Measurements from ENCODE around the gene CYTH1. TPM values are rescaled to one million over a fixed set of nuclear protein-coding genes. Genes with fewer than 3 reads are reported as not detected.

The CYTH1 gene
- total and polyA plus RNA-seq, 2 donors (not counting 1 experiment from before 2014, with no cell fraction given) = 255 to 353 TPM

DNA sequence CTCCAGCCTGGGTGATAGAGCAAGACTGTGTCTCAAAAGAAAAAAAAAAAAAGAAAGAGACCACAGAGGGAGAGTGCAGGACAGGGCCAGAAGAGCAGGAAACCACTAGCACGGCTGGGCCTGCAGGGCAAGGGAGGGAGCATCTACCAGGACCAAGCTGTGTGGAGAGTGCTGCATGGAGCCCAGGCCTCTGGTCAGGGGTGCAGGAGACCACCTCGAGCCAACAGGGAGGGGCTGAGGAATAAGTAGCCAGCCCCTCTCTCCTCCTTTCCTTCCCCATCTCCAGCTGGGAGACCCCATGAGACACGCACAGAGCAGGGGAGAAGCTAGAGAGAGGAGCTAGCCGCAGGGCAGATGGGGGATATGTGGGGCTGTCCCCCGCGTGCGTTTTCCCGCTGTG is 137.8 kb downstream of the CYTH1 start:
- H3K27me3 Mint-ChIP-seq = peaks cover 3% of the 10 kb centered on the region

DNA sequence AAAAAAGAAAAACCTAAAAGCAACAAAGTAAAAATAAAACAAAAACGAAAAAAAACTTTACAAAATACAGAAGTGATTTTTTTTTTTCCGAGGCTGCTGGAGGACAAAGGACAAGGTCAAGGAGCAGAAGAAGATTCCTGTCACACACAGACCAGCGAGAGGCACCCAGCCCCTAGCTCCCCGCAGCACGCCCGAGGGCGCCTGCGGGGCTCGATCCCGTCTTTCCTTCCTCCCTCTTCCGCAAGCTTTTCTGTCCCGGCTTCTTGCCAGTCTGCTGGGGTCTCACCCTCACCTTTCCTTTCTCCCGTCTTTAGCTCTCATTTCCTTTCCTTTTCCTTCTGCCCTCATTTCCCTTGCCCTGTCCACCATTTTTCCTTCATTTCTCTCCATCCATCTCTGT is 138.7 kb downstream of the CYTH1 start:
- no peak overlapping the region for H2AFZ ChIP-seq (ENCODE audit: insufficient read depth, low read depth, low read length, poor library complexity, severe bottlenecking)
- TF ChIP-seq, protein P1, sequence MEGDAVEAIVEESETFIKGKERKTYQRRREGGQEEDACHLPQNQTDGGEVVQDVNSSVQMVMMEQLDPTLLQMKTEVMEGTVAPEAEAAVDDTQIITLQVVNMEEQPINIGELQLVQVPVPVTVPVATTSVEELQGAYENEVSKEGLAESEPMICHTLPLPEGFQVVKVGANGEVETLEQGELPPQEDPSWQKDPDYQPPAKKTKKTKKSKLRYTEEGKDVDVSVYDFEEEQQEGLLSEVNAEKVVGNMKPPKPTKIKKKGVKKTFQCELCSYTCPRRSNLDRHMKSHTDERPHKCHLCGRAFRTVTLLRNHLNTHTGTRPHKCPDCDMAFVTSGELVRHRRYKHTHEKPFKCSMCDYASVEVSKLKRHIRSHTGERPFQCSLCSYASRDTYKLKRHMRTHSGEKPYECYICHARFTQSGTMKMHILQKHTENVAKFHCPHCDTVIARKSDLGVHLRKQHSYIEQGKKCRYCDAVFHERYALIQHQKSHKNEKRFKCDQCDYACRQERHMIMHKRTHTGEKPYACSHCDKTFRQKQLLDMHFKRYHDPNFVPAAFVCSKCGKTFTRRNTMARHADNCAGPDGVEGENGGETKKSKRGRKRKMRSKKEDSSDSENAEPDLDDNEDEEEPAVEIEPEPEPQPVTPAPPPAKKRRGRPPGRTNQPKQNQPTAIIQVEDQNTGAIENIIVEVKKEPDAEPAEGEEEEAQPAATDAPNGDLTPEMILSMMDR (IDR thresholded peaks at IDR 0.05) = no peak
- no peak for TF ChIP-seq EZH2 (IDR thresholded peaks at IDR 0.05; ENCODE audit: borderline replicate concordance, insufficient read depth, low read depth, low read length, poor library complexity, severe bottlenecking)
- H3K79me2 ChIP-seq (ENCODE audit: control insufficient read depth, insufficient read depth, low read length) = no peaks in the 10 kb centered on the region
- no peaks in the 10 kb centered on the region for H3K36me3 ChIP-seq (replicated peaks in 1 of 2; ENCODE audit: control extremely low read depth in 1 of 2, control insufficient read depth in 1 of 2, extremely low read depth in 1 of 2, insufficient read depth in 2 of 2, low read length in 1 of 2)
- intact Hi-C loops (cut with micrococcal nuclease) = no loop called here
- H3K4me3 ChIP-seq (ENCODE audit: control extremely low read depth in 1 of 5, extremely low read depth in 1 of 5, insufficient read depth in 1 of 5, low read depth in 2 of 5, low read length in 4 of 5) = no peak overlapping the region
- H3K4me2 ChIP-seq (replicated peaks; ENCODE audit: low read depth, low read length, poor library complexity, severe bottlenecking) = no peak overlapping the region
- POLR2A ChIA-PET = no interaction called here
- H3K27me3 ChIP-seq (replicated peaks in 1 of 4; ENCODE audit: control extremely low read depth in 1 of 4, control insufficient read depth in 3 of 4, insufficient read depth in 4 of 4, low read length in 3 of 4) = no peaks in the 10 kb centered on the region
- ATAC-seq (ENCODE audit: low read depth) (no peak), DNase-seq (no peak)
- WGBS (ENCODE audit: insufficient coverage) = 93% methylated on average over 12 of the region's 13 CpGs
- Mint-ChIP-seq H3K9me3 (ENCODE audit: insufficient read depth) (no peaks in the 10 kb centered on the region), H3K4me3 (no peak overlapping the region), H3K27me3 (peaks cover 3% of the 10 kb centered on the region), H3K4me1 (peaks cover 22% of the 10 kb centered on the region), H3K27ac (no peak overlapping the region)
- H4K20me1 ChIP-seq (ENCODE audit: control insufficient read depth, insufficient read depth, low read length, poor library complexity, severe bottlenecking) = no peaks in the 10 kb centered on the region
- H3K27ac ChIP-seq (ENCODE audit: low read length in 2 of 2) = no peak overlapping the region
- H3K9ac ChIP-seq (ENCODE audit: low read length) = no peak overlapping the region
- peaks cover 10 to 24% of the 10 kb centered on the region in 2 donors for H3K4me1 ChIP-seq (ENCODE audit: control insufficient read depth in 2 of 2, insufficient read depth in 2 of 2, low read length in 2 of 2)
- H3K9me3 ChIP-seq (ENCODE audit: control extremely low read depth in 1 of 3, control insufficient read depth in 2 of 3, insufficient read depth in 1 of 3, low read length in 2 of 3) = peaks cover 0 to 10% (median 4%) of the 10 kb centered on the region in 3 donors
- CTCF ChIA-PET = no interaction called here

More for the DNA sequence above, 137.8 kb downstream of the CYTH1 start:
- H3K4me2 ChIP-seq (replicated peaks; ENCODE audit: low read depth, low read length, poor library complexity, severe bottlenecking) = no peak overlapping the region
- intact Hi-C loops (cut with micrococcal nuclease) = no loop called here
- Mint-ChIP-seq H3K4me1 (peaks cover 18% of the 10 kb centered on the region), H3K9me3 (ENCODE audit: insufficient read depth) (no peaks in the 10 kb centered on the region), H3K4me3 (no peak overlapping the region), H3K27ac (no peak overlapping the region)
- peaks cover 10 to 21% of the 10 kb centered on the region in 2 donors for H3K4me1 ChIP-seq (ENCODE audit: control insufficient read depth in 2 of 2, insufficient read depth in 2 of 2, low read length in 2 of 2)
- no peak overlapping the region for H3K4me3 ChIP-seq (ENCODE audit: control extremely low read depth in 1 of 5, extremely low read depth in 1 of 5, insufficient read depth in 1 of 5, low read depth in 2 of 5, low read length in 4 of 5)
- no peaks in the 10 kb centered on the region for H4K20me1 ChIP-seq (ENCODE audit: control insufficient read depth, insufficient read depth, low read length, poor library complexity, severe bottlenecking)
- ATAC-seq (ENCODE audit: low read depth) (no peak), DNase-seq (no peak)
- no peak overlapping the region for H2AFZ ChIP-seq (ENCODE audit: insufficient read depth, low read depth, low read length, poor library complexity, severe bottlenecking)
- WGBS (ENCODE audit: insufficient coverage) = 72% methylated on average over 4 of the region's 8 CpGs
- TF ChIP-seq EZH2 (IDR thresholded peaks at IDR 0.05; ENCODE audit: borderline replicate concordance, insufficient read depth, low read depth, low read length, poor library complexity, severe bottlenecking) = no peak
- TF ChIP-seq, protein P1 (IDR thresholded peaks at IDR 0.05) = no peak
- ChIA-PET CTCF (interaction anchor here (0.6 kb wide), 2 partner anchors 147 to 357 kb away, joined by 3 read pairs; no protein-coding TSS in a partner anchor), POLR2A (interaction anchor here (0.8 kb wide), 1 partner anchor 23 kb away, joined by 3 read pairs; no protein-coding TSS in a partner anchor)
- no peak overlapping the region for H3K9ac ChIP-seq (ENCODE audit: low read length)
- H3K79me2 ChIP-seq (ENCODE audit: control insufficient read depth, insufficient read depth, low read length) = no peaks in the 10 kb centered on the region
- H3K9me3 ChIP-seq (ENCODE audit: control extremely low read depth in 1 of 3, control insufficient read depth in 2 of 3, insufficient read depth in 1 of 3, low read length in 2 of 3) = peaks cover 0 to 18% (median 9%) of the 10 kb centered on the region in 3 donors
- H3K27me3 ChIP-seq (replicated peaks in 1 of 4; ENCODE audit: control extremely low read depth in 1 of 4, control insufficient read depth in 3 of 4, insufficient read depth in 4 of 4, low read length in 3 of 4) = no peaks in the 10 kb centered on the region
- no peaks in the 10 kb centered on the region for H3K36me3 ChIP-seq (replicated peaks in 1 of 2; ENCODE audit: control extremely low read depth in 1 of 2, control insufficient read depth in 1 of 2, extremely low read depth in 1 of 2, insufficient read depth in 2 of 2, low read length in 1 of 2)
- H3K27ac ChIP-seq (ENCODE audit: low read length in 2 of 2) = no peak overlapping the region

All from B cell (primary cell).